Gastroesophageal sphincter (tissue), 3 donors: ENCODE data around the gene MS4A2.

Experiments used
- POLR2A ChIP-seq, 2 donors: fragments of 450-650 bp; IDR thresholded peaks; one replicate each; pipeline ENCODE4 v1.6.1; 2017; ENCODE audit warnings: antibody characterized with exemption in 2 of 2, mild to moderate bottlenecking in 2 of 2, moderate library complexity in 1 of 2
- POLR2AphosphoS5 ChIP-seq: sonication (generic); formaldehyde crosslinking; IDR thresholded peaks from one replicate; pipeline ENCODE4 v1.6.1; 2017; ENCODE audit warnings: antibody characterized with exemption
- TF ChIP-seq, protein P1 (sequence below), 4 experiments: fragments of 200-600 bp in 2 of 4; fragments of 450-650 bp in 2 of 4; sonication (generic) in 1 of 4; IDR thresholded peaks; one replicate each; pipeline ENCODE4 v1.5.1; 2017 to 2019; ENCODE audit warnings: antibody characterized with exemption in 4 of 4, mild to moderate bottlenecking in 2 of 4, moderate library complexity in 2 of 4

DNA sequence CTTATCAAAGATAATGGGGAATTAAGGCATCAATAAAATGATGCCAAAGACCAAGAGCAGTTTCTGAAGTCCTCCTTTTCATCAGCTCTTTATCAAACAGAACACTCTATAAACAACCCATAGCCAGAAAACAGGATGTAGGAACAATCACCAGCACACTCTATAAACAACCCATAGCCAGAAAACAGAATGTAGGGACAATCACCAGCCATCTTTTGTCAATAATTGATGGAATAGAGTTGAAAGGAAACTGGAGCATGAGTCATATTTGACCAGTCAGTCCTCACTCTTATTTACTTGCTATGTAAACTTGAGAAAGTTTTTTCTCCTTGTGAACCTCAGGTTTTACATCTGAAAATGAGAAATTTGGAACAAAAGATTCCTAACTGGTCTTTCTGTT lies 10.0 kb downstream of the MS4A2 start:
- TF ChIP-seq, protein P1, sequence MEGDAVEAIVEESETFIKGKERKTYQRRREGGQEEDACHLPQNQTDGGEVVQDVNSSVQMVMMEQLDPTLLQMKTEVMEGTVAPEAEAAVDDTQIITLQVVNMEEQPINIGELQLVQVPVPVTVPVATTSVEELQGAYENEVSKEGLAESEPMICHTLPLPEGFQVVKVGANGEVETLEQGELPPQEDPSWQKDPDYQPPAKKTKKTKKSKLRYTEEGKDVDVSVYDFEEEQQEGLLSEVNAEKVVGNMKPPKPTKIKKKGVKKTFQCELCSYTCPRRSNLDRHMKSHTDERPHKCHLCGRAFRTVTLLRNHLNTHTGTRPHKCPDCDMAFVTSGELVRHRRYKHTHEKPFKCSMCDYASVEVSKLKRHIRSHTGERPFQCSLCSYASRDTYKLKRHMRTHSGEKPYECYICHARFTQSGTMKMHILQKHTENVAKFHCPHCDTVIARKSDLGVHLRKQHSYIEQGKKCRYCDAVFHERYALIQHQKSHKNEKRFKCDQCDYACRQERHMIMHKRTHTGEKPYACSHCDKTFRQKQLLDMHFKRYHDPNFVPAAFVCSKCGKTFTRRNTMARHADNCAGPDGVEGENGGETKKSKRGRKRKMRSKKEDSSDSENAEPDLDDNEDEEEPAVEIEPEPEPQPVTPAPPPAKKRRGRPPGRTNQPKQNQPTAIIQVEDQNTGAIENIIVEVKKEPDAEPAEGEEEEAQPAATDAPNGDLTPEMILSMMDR (IDR thresholded peaks at IDR 0.05) = no peak
- TF ChIP-seq POLR2AphosphoS5 = no peak
- TF ChIP-seq POLR2A (IDR thresholded peaks at IDR 0.05) = no peak
